ENCODE results near the gene PTX4. TPM values are rescaled to one million over a fixed set of nuclear protein-coding genes. Genes with fewer than 3 reads are reported as not detected.

PTX4 gene
- total and polyA plus RNA-seq, 4 donors = 0.08 to 0.61 TPM; not detected in 2

DNA sequence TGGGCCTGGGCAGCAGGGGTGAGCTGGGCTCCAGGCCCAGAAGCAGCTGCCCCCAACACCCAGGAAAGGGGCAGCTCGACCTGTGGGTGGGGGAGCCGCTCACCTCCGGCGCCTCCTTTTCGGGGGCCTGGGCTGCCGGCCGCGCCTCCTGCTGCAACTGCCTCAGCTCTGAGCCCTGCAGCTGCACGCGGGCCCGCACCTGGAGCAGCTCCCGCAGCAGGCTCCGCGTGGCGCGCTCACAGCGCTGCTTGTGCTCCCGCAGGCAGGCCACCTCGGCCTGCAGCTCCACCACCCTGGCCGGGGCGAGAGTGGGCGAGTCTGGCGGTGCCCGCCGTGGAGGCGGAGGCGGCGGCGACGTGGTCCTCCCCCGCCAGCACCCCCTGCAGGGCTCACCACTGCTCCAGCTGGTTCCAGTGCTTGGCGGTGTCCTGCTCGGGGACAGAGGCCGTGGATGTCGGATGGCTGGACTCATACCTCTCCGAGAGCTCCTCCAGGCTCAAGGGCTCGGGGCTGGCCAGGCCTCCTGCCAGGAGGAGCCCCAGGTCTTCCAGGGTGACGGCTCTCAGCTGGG is 45.3 kb downstream of the PTX4 start:
- H3K9me3 ChIP-seq (ENCODE audit: control insufficient read depth in 4 of 4, low read length in 3 of 4) = no peaks in the 10 kb centered on the region
- H3K36me3 ChIP-seq (ENCODE audit: control insufficient read depth in 4 of 4, insufficient read depth in 3 of 4, low read depth in 1 of 4, low read length in 3 of 4) = peaks cover 0 to 14% (median 5%) of the 10 kb centered on the region in 4 donors
- H3K9ac ChIP-seq (ENCODE audit: low read depth in 1 of 2, low read length in 2 of 2) = no peak overlapping the region
- TF ChIP-seq RXRA (IDR thresholded peaks at IDR 0.05) (no peak), JUND (IDR thresholded peaks at IDR 0.05) (no peak)
- TF ChIP-seq, protein P1, sequence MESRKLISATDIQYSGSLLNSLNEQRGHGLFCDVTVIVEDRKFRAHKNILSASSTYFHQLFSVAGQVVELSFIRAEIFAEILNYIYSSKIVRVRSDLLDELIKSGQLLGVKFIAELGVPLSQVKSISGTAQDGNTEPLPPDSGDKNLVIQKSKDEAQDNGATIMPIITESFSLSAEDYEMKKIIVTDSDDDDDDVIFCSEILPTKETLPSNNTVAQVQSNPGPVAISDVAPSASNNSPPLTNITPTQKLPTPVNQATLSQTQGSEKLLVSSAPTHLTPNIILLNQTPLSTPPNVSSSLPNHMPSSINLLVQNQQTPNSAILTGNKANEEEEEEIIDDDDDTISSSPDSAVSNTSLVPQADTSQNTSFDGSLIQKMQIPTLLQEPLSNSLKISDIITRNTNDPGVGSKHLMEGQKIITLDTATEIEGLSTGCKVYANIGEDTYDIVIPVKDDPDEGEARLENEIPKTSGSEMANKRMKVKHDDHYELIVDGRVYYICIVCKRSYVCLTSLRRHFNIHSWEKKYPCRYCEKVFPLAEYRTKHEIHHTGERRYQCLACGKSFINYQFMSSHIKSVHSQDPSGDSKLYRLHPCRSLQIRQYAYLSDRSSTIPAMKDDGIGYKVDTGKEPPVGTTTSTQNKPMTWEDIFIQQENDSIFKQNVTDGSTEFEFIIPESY (IDR thresholded peaks at IDR 0.05) = no peak
- H3K4me3 ChIP-seq (ENCODE audit: low read depth in 1 of 3, low read length in 3 of 3) = no peak overlapping the region
- no peak overlapping the region for H3K27ac ChIP-seq (ENCODE audit: low read depth in 1 of 2, low read length in 2 of 2)
- no peaks in the 10 kb centered on the region for H3K4me1 ChIP-seq (ENCODE audit: control insufficient read depth in 4 of 4, insufficient read depth in 4 of 4, low read length in 3 of 4)
- DNase-seq (ENCODE audit: low spot score) = no peak
- H3K27me3 ChIP-seq (ENCODE audit: control insufficient read depth in 4 of 4, insufficient read depth in 4 of 4, low read length in 3 of 4) = no peaks in the 10 kb centered on the region
- WGBS = 89% methylated on average over 38 of the region's 38 CpGs

DNA sequence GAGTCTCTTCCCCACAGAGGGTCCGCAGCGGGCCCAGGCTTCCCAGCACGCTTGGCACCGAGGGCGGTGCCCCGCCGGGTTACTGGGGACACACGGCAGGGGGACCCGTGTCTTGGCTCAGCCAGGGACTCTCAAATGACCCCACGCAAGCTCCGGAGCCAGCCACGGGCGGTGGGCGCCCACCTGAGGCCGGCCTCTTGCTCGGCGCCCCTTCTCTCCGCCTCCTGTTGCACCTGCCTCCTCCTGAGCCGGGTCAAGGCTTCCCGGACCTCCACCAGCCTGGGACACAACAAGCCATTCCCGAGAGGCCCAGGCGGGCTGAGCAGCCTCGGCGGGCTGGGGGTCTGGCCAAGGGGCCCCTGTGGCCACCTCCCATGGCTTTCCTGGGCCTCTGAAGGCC is 46.0 kb downstream of the PTX4 start:
- no peak for DNase-seq (ENCODE audit: low spot score)
- H3K36me3 ChIP-seq (ENCODE audit: control insufficient read depth in 4 of 4, insufficient read depth in 3 of 4, low read depth in 1 of 4, low read length in 3 of 4) = peaks cover 0 to 12% (median 5%) of the 10 kb centered on the region in 4 donors
- no peak overlapping the region for H3K27ac ChIP-seq (ENCODE audit: low read depth in 1 of 2, low read length in 2 of 2)
- no peaks in the 10 kb centered on the region for H3K4me1 ChIP-seq (ENCODE audit: control insufficient read depth in 4 of 4, insufficient read depth in 4 of 4, low read length in 3 of 4)
- H3K9me3 ChIP-seq (ENCODE audit: control insufficient read depth in 4 of 4, low read length in 3 of 4) = no peaks in the 10 kb centered on the region
- TF ChIP-seq, protein P2, sequence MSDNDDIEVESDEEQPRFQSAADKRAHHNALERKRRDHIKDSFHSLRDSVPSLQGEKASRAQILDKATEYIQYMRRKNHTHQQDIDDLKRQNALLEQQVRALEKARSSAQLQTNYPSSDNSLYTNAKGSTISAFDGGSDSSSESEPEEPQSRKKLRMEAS (IDR thresholded peaks at IDR 0.05) = no peak
- TF ChIP-seq NR2F2 (IDR thresholded peaks at IDR 0.05) (no peak), EGR1 (IDR thresholded peaks at IDR 0.05; ENCODE audit: low read depth in 2 of 2) (no peak)
- H3K9ac ChIP-seq (ENCODE audit: low read depth in 1 of 2, low read length in 2 of 2) = no peak overlapping the region
- H3K4me3 ChIP-seq (ENCODE audit: low read depth in 1 of 3, low read length in 3 of 3) = no peak overlapping the region
- H3K27me3 ChIP-seq (ENCODE audit: control insufficient read depth in 4 of 4, insufficient read depth in 4 of 4, low read length in 3 of 4) = no peaks in the 10 kb centered on the region
- WGBS = 90% methylated on average over 24 of the region's 24 CpGs

DNA sequence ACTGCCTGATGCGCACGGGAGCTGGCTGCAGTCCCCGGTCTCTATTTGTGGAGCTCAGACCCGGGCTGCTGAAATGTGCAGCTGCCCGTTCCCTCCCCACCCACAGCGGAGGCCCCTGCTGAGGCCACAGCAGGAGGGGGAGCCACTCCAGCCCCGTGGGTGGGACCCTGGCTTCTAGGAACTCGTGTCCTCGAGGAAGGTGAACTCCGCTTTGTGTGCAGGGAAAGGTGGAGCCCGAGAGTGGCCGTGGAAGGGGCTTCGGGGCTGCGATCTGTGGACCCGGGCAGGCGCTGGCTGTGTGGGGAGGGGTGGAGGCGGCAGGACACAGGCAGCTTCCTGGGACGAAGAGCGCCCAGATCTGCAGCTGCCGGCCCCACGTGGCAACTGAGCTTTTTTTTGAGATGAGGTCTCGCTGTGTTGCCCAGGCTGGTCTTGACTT is 47.3 kb downstream of the PTX4 start:
- H3K4me3 ChIP-seq (ENCODE audit: low read depth in 1 of 3, low read length in 3 of 3) = no peak overlapping the region
- no peaks in the 10 kb centered on the region for H3K27me3 ChIP-seq (ENCODE audit: control insufficient read depth in 4 of 4, insufficient read depth in 4 of 4, low read length in 3 of 4)
- no peak for DNase-seq (ENCODE audit: low spot score)
- H3K4me1 ChIP-seq (ENCODE audit: control insufficient read depth in 4 of 4, insufficient read depth in 4 of 4, low read length in 3 of 4) = no peaks in the 10 kb centered on the region
- no peaks in the 10 kb centered on the region for H3K9me3 ChIP-seq (ENCODE audit: control insufficient read depth in 4 of 4, low read length in 3 of 4)
- TF ChIP-seq, protein P1 (IDR thresholded peaks at IDR 0.05) = no peak
- TF ChIP-seq FOXA1 (IDR thresholded peaks at IDR 0.05) (no peak), TAF1 (conservative IDR thresholded peaks at IDR 0.05) (no peak), RXRA (IDR thresholded peaks at IDR 0.05) (no peak), EGR1 (IDR thresholded peaks at IDR 0.05; ENCODE audit: low read depth in 2 of 2) (no peak), GABPA (IDR thresholded peaks at IDR 0.05 in 1 of 2, conservative IDR thresholded peaks at IDR 0.05 in 1 of 2) (no peak), SP1 (IDR thresholded peaks at IDR 0.05) (no peak), JUND (IDR thresholded peaks at IDR 0.05) (no peak), FOXA2 (IDR thresholded peaks at IDR 0.05) (no peak), YY1 (IDR thresholded peaks at IDR 0.05) (no peak), RAD21 (IDR thresholded peaks at IDR 0.05) (no peak), NR2F2 (IDR thresholded peaks at IDR 0.05) (no peak), HNF4G (IDR thresholded peaks at IDR 0.05) (no peak), HNF4A (conservative IDR thresholded peaks at IDR 0.05) (no peak)
- TF ChIP-seq, protein P3, sequence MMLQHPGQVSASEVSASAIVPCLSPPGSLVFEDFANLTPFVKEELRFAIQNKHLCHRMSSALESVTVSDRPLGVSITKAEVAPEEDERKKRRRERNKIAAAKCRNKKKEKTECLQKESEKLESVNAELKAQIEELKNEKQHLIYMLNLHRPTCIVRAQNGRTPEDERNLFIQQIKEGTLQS (IDR thresholded peaks at IDR 0.05) = no peak
- TF ChIP-seq, protein P2 (IDR thresholded peaks at IDR 0.05) = no peak
- TF ChIP-seq, protein P4, sequence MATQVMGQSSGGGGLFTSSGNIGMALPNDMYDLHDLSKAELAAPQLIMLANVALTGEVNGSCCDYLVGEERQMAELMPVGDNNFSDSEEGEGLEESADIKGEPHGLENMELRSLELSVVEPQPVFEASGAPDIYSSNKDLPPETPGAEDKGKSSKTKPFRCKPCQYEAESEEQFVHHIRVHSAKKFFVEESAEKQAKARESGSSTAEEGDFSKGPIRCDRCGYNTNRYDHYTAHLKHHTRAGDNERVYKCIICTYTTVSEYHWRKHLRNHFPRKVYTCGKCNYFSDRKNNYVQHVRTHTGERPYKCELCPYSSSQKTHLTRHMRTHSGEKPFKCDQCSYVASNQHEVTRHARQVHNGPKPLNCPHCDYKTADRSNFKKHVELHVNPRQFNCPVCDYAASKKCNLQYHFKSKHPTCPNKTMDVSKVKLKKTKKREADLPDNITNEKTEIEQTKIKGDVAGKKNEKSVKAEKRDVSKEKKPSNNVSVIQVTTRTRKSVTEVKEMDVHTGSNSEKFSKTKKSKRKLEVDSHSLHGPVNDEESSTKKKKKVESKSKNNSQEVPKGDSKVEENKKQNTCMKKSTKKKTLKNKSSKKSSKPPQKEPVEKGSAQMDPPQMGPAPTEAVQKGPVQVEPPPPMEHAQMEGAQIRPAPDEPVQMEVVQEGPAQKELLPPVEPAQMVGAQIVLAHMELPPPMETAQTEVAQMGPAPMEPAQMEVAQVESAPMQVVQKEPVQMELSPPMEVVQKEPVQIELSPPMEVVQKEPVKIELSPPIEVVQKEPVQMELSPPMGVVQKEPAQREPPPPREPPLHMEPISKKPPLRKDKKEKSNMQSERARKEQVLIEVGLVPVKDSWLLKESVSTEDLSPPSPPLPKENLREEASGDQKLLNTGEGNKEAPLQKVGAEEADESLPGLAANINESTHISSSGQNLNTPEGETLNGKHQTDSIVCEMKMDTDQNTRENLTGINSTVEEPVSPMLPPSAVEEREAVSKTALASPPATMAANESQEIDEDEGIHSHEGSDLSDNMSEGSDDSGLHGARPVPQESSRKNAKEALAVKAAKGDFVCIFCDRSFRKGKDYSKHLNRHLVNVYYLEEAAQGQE (IDR thresholded peaks at IDR 0.05) = no peak
- 77% methylated on average over 22 of the region's 22 CpGs for WGBS
- no peak overlapping the region for H3K27ac ChIP-seq (ENCODE audit: low read depth in 1 of 2, low read length in 2 of 2)
- H3K36me3 ChIP-seq (ENCODE audit: control insufficient read depth in 4 of 4, insufficient read depth in 3 of 4, low read depth in 1 of 4, low read length in 3 of 4) = peaks cover 0 to 6% (median 2%) of the 10 kb centered on the region in 4 donors
- no peak overlapping the region for H3K9ac ChIP-seq (ENCODE audit: low read depth in 1 of 2, low read length in 2 of 2)

Data from liver (tissue), 9 donors.